H9 (cell line): ENCODE measurements around the gene FBXL20. TPM values are rescaled to one million over a fixed set of nuclear protein-coding genes. Genes with fewer than 3 reads are reported as not detected.

Source experiments
- DNase-seq: peaks from one replicate; pipeline ENCODE4 v3.0.0-alpha.2; 2017
- H2AFZ ChIP-seq: one replicate; pipeline ENCODE4 v1.6.1; 2013; ENCODE audit warnings: mild to moderate bottlenecking, low read length, control low read depth, moderate library complexity
- H2AK5ac ChIP-seq: 2 replicates; pipeline ENCODE4 v1.6.1; 2013; ENCODE audit warnings: low read length, control low read depth, mixed read lengths; ENCODE audit not compliant: insufficient read length
- H2BK120ac ChIP-seq: one replicate; pipeline ENCODE4 v1.6.1; 2013; ENCODE audit warnings: low read depth, mild to moderate bottlenecking, low read length, control low read depth, inconsistent platforms; ENCODE audit not compliant: poor library complexity, severe bottlenecking
- H2BK12ac ChIP-seq: 2 replicates; pipeline ENCODE4 v1.6.1; 2013; ENCODE audit warnings: low read length, control low read depth, mixed read lengths, low read depth; ENCODE audit not compliant: insufficient read length
- H2BK15ac ChIP-seq: 2 replicates; pipeline ENCODE4 v1.6.1; 2013; ENCODE audit warnings: low read depth, low read length, control low read depth
- H2BK20ac ChIP-seq: one replicate; pipeline ENCODE4 v1.6.1; 2013; ENCODE audit warnings: low read depth, mild to moderate bottlenecking, low read length, control low read depth, inconsistent platforms; ENCODE audit not compliant: poor library complexity, severe bottlenecking
- H2BK5ac ChIP-seq: 2 replicates; pipeline ENCODE4 v1.6.1; 2013; ENCODE audit warnings: low read length, control low read depth, mixed read lengths; ENCODE audit not compliant: insufficient read length
- H3K14ac ChIP-seq: 2 replicates; pipeline ENCODE4 v1.6.1; 2013; ENCODE audit warnings: low read length, control low read depth; ENCODE audit not compliant: insufficient read depth
- H3K18ac ChIP-seq: 2 replicates; pipeline ENCODE4 v1.6.1; 2013; ENCODE audit warnings: low read depth, mild to moderate bottlenecking, mixed read lengths, low read length, control low read depth; ENCODE audit not compliant: insufficient read length
- H3K23ac ChIP-seq: 2 replicates; pipeline ENCODE4 v1.6.1; 2013; ENCODE audit warnings: low read length, control low read depth, mixed read lengths, low read depth; ENCODE audit not compliant: insufficient read length
- H3K23me2 ChIP-seq: 2 replicates; pipeline ENCODE4 v1.6.1; 2013; ENCODE audit warnings: low read depth, mild to moderate bottlenecking, mixed read lengths, low read length, control low read depth; ENCODE audit not compliant: insufficient read length, poor library complexity, severe bottlenecking
- H3K27ac ChIP-seq: 2 replicates; pipeline ENCODE4 v1.5.1; 2013; ENCODE audit warnings: low read length, control low read depth, mixed read lengths, low read depth; ENCODE audit not compliant: insufficient read length
- H3K27me3 ChIP-seq: 2 replicates; pipeline ENCODE4 v1.6.1; 2013; ENCODE audit warnings: low read length, control low read depth, inconsistent platforms; ENCODE audit not compliant: insufficient read depth
- H3K4ac ChIP-seq: 2 replicates; pipeline ENCODE4 v1.6.1; 2013; ENCODE audit warnings: low read depth, mild to moderate bottlenecking, control low read depth, inconsistent platforms, low read length, moderate library complexity
- H3K4me1 ChIP-seq: 2 replicates; pipeline ENCODE4 v1.6.1; 2013; ENCODE audit warnings: low read length, control low read depth, inconsistent platforms; ENCODE audit not compliant: insufficient read depth
- H3K4me2 ChIP-seq: 2 replicates; pipeline ENCODE4 v1.6.1; 2013; ENCODE audit warnings: low read length, control low read depth, mixed read lengths; ENCODE audit not compliant: insufficient read length, insufficient read depth
- H3K56ac ChIP-seq: 2 replicates; pipeline ENCODE4 v1.6.1; 2013; ENCODE audit warnings: low read depth, mild to moderate bottlenecking, mixed read lengths, low read length, control low read depth; ENCODE audit not compliant: insufficient read length
- H3K79me1 ChIP-seq: 2 replicates; pipeline ENCODE4 v1.6.1; 2013; ENCODE audit warnings: low read depth, mild to moderate bottlenecking, moderate library complexity, low read length, control low read depth, inconsistent platforms; ENCODE audit not compliant: insufficient read depth, poor library complexity, severe bottlenecking
- H3K79me2 ChIP-seq: 2 replicates; pipeline ENCODE4 v1.6.1; 2013; ENCODE audit warnings: low read length, control low read depth, inconsistent platforms; ENCODE audit not compliant: insufficient read depth
- H3K9ac ChIP-seq: 2 replicates; pipeline ENCODE4 v1.6.1; 2013; ENCODE audit warnings: low read length, control low read depth, mixed read lengths; ENCODE audit not compliant: insufficient read length; ENCODE audit errors: extremely low read depth
- H3K9me3 ChIP-seq: one replicate; pipeline ENCODE4 v1.6.1; 2013; ENCODE audit warnings: low read depth, low read length, inconsistent platforms; ENCODE audit not compliant: control insufficient read depth
- H3T11ph ChIP-seq: one replicate; pipeline ENCODE4 v1.6.1; 2013; ENCODE audit warnings: mild to moderate bottlenecking, low read length, control low read depth, inconsistent platforms
- H4K20me1 ChIP-seq: one replicate; pipeline ENCODE4 v1.6.1; 2013; ENCODE audit not compliant: control insufficient read depth, insufficient read length, insufficient read depth
- H4K5ac ChIP-seq: 2 replicates; pipeline ENCODE4 v1.6.1; 2013; ENCODE audit warnings: low read depth, mild to moderate bottlenecking, mixed read lengths, low read length, control low read depth; ENCODE audit not compliant: insufficient read length
- H4K8ac ChIP-seq: replicated peaks from 2 replicates; pipeline ENCODE4 v1.6.1; 2013; ENCODE audit warnings: low read length, control low read depth, mixed read lengths, low read depth; ENCODE audit not compliant: insufficient read length
- H4K91ac ChIP-seq: 2 replicates; pipeline ENCODE4 v1.6.1; 2013; ENCODE audit warnings: low read depth, mild to moderate bottlenecking, moderate library complexity, mixed read lengths, low read length, control low read depth; ENCODE audit not compliant: insufficient read length
- H3K27ac Mint-ChIP-seq, 3 experiments: 2 replicates in 2 of 3; 3 replicates in 1 of 3; pipeline ENCODE4 v1.8.0; 2020 to 2021; ENCODE audit warnings: mixed read lengths in 3 of 3, mild to moderate bottlenecking in 1 of 3, moderate library complexity in 1 of 3
- H3K27me3 Mint-ChIP-seq: 2 replicates; pipeline ENCODE4 v1.8.0; 2021; ENCODE audit warnings: low read depth, mild to moderate bottlenecking, moderate library complexity, mixed read lengths
- H3K36me3 Mint-ChIP-seq, 3 experiments: 2 replicates in 2 of 3; 3 replicates in 1 of 3; pipeline ENCODE4 v1.8.0; 2020 to 2021; ENCODE audit warnings: low read depth in 3 of 3, mixed read lengths in 3 of 3; ENCODE audit not compliant: insufficient read depth in 1 of 3
- H3K4me1 Mint-ChIP-seq, 2 experiments: 2 replicates each; pipeline ENCODE4 v1.8.0; 2020; ENCODE audit warnings: mixed read lengths in 2 of 2
- H3K4me3 Mint-ChIP-seq, 2 experiments: 2 replicates in 1 of 2; 3 replicates in 1 of 2; pipeline ENCODE4 v1.8.0; 2020 to 2021; ENCODE audit warnings: mild to moderate bottlenecking in 2 of 2, mixed read lengths in 2 of 2, moderate library complexity in 1 of 2
- H3K9me3 Mint-ChIP-seq, 2 experiments: 2 replicates in 1 of 2; 3 replicates in 1 of 2; pipeline ENCODE4 v1.8.0; 2020; ENCODE audit warnings: mild to moderate bottlenecking in 2 of 2, mixed read lengths in 2 of 2, moderate library complexity in 1 of 2
- CTCF ChIP-seq: fragments of 200-600 bp; sonication (generic); conservative IDR thresholded peaks from 3 replicates; pipeline ENCODE4 v1.8.0; 2021; ENCODE audit warnings: antibody characterized with exemption, mild to moderate bottlenecking
- WGBS: extraction: QIAGEN DNeasy Blood & Tissue Kit; methylation state at CpG from one replicate; pipeline ENCODE4 v1.1.7; 2013; ENCODE audit warnings: missing lambda C conversion rate, low lambda C conversion rate, mixed read lengths; ENCODE audit not compliant: insufficient read length; ENCODE audit errors: extremely low coverage; 5-methylcytosine and 5-hydroxymethylcytosine counted together
- total RNA-seq: library from RNA; stranded (reverse); gene quantifications from 2 replicates; pipeline ENCODE4 v1.2.1, GENCODE V29; 2021

The FBXL20 gene
- total RNA-seq, 1 experiment from 2014 or later = 18.4 TPM

GRCh38 chr17:39408360-39408759 lies 6.9 kb upstream of the FBXL20 start:
- H3K79me1 ChIP-seq = peaks cover 3% of the 10 kb centered on the region
- no peak overlapping the region for H4K8ac ChIP-seq
- H3K14ac ChIP-seq = no peak overlapping the region
- no peaks in the 10 kb centered on the region for H3K27me3 ChIP-seq
- H4K91ac ChIP-seq = no peak overlapping the region
- no peak overlapping the region for H2BK20ac ChIP-seq
- no peak overlapping the region for H3K4me2 ChIP-seq
- Mint-ChIP-seq H3K9me3 (no peaks in the 10 kb centered on the region), H3K27ac (peak overlapping the region in 1 of 3 experiments; percentile 7; a peak in 3 of 7 replicates), H3K4me1 (peaks cover 0 to 3% of the 10 kb centered on the region in 2 experiments; a peak in 1 of 4 replicates), H3K27me3 (no peaks in the 10 kb centered on the region), H3K36me3 (peaks cover 39 to 55% (median 46%) of the 10 kb centered on the region in 3 experiments; a peak in 6 of 7 replicates), H3K4me3 (no peak overlapping the region)
- H3T11ph ChIP-seq = no peak overlapping the region
- H3K4me1 ChIP-seq = no peaks in the 10 kb centered on the region
- no peak overlapping the region for H2BK5ac ChIP-seq
- WGBS = no CpG with 5 or more reads among the region's 2 CpGs
- H3K27ac ChIP-seq = no peak overlapping the region
- H3K79me2 ChIP-seq = no peaks in the 10 kb centered on the region
- no peaks in the 10 kb centered on the region for H3K23me2 ChIP-seq
- H2BK15ac ChIP-seq = no peak overlapping the region
- no peak overlapping the region for H3K18ac ChIP-seq
- H2BK12ac ChIP-seq = no peak overlapping the region
- no peak overlapping the region for H4K5ac ChIP-seq
- no peak overlapping the region for H3K9ac ChIP-seq
- no peak overlapping the region for H3K4ac ChIP-seq
- no peak overlapping the region for H2AFZ ChIP-seq
- H4K20me1 ChIP-seq = no peaks in the 10 kb centered on the region
- H2BK120ac ChIP-seq = no peak overlapping the region
- TF ChIP-seq CTCF = no peak
- no peak for DNase-seq
- H2AK5ac ChIP-seq = no peak overlapping the region
- no peaks in the 10 kb centered on the region for H3K9me3 ChIP-seq
- no peak overlapping the region for H3K56ac ChIP-seq
- H3K23ac ChIP-seq = no peak overlapping the region
